ENCODE measurements around the gene C1QL1. TPM values are rescaled to one million over a fixed set of nuclear protein-coding genes. Genes with fewer than 3 reads are reported as not detected.

The C1QL1 gene
- total RNA-seq, 1 donor from 2014 or later, result not detected

- Histone ChIP-seq H3K36me3 (no peaks in the 10 kb centered on the region), H3K4me1 (no peaks in the 10 kb centered on the region), H3K4me3 (no peak overlapping the region), H3K9me3 (peaks cover 10% of the 10 kb centered on the region), H3K27ac (no peak overlapping the region), H3K27me3 (ENCODE audit: low read depth) (peaks cover 11% of the 10 kb centered on the region)
- TF ChIP-seq CTCF (IDR thresholded peaks at IDR 0.05), result no peak
- ATAC-seq, result no peak
- no peak for DNase-seq
- intact Hi-C loops (cut with DNase I), result no loop called here
Observed at GRCh38 chr17:44996304-44996703, 28.2 kb upstream of the C1QL1 start.

- DNase-seq (no peak), ATAC-seq (no peak)
- Histone ChIP-seq H3K4me1 (no peaks in the 10 kb centered on the region), H3K9me3 (peaks cover 10% of the 10 kb centered on the region), H3K4me3 (no peak overlapping the region), H3K27ac (no peak overlapping the region), H3K36me3 (no peaks in the 10 kb centered on the region), H3K27me3 (ENCODE audit: low read depth) (peaks cover 11% of the 10 kb centered on the region)
- no peak for TF ChIP-seq CTCF (IDR thresholded peaks at IDR 0.05)
- intact Hi-C loops (cut with DNase I), result no loop called here
Observed at GRCh38 chr17:44995436-44996001, 27.4 kb upstream of the C1QL1 start.

DNA sequence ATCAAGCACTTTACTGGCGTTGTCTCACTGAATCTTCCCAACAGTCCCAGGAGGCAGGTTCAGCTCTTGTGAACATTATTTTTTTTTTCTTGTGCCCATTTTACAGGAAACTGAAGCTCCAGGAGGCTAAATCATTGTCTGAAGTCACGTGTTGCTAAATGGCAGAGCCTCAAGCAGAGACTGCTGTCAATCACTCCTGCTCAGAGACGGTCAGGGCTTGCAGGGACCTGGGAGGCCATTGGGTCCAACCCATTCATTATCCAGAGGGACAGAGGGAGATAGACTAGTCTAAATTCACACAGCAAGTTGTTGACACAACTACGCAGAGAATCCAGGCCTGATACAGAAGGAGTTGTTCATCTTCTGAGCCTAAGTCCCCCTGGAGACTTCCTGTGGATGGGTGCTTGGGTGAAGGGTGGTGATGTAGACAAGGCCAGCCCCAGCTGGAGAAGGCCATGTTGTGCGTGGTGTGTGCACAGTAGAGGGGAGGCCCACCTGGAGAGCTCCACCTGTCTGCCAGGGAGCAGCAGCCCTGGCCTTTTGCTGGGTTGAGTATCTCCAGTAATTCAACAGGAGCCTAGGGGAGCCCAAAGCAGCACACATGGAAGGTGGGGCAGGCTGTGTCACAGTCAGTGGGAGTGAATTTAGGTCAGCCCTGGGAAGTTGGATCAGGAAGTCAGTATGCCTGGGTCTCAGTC is 24.3 kb upstream of the C1QL1 start:
- H3K27me3 ChIP-seq (ENCODE audit: low read depth), result peaks cover 27% of the 10 kb centered on the region

GRCh38 chr17:44990994-44991393 is 22.9 kb upstream of the C1QL1 start:
- DNase-seq (no peak), ATAC-seq (no peak)
- H3K36me3 ChIP-seq, result no peaks in the 10 kb centered on the region
- no peaks in the 10 kb centered on the region for H3K9me3 ChIP-seq
- no peak overlapping the region for H3K4me3 ChIP-seq
- H3K27ac ChIP-seq, result no peak overlapping the region
- intact Hi-C loops (cut with DNase I), result no loop called here
- H3K4me1 ChIP-seq, result no peaks in the 10 kb centered on the region
- no peak for TF ChIP-seq CTCF (IDR thresholded peaks at IDR 0.05)
- peaks cover 34% of the 10 kb centered on the region for H3K27me3 ChIP-seq (ENCODE audit: low read depth)

More for the DNA sequence above, 24.3 kb upstream of the C1QL1 start:
- DNase-seq, result no peak
- H3K4me3 ChIP-seq, result no peak overlapping the region
- H3K36me3 ChIP-seq, result no peaks in the 10 kb centered on the region
- intact Hi-C loops (cut with DNase I), result no loop called here
- H3K27ac ChIP-seq, result no peak overlapping the region
- TF ChIP-seq CTCF (IDR thresholded peaks at IDR 0.05), result no peak
- H3K9me3 ChIP-seq, result no peaks in the 10 kb centered on the region
- ATAC-seq, result no peak
- no peaks in the 10 kb centered on the region for H3K4me1 ChIP-seq

DNA sequence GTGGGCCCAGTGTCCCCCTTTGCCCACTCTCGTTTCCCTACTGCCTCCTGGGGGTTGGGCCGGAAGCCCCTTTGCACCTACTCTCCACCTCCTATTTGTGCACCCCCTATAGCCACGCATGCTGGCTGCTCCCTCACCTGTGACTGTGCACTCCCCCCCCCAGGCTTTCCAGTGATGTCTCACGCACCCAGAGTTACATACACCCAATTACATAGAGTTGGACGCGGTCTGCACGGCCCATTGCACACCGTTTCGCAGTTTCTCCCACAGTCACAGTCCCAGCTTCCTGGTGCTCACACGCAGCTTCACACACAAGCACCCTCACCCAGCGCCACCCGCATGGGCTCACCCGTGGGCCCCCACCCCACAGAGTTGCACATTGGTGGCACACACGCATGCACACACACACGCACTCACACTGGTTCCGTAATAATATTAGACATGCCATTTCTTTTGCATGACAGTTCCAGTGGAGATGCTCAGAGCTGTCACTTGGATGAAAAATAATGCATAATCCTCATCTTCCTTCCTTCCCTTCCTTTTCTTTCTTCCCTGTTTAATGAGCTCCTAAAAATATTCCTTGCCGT is 21.5 kb upstream of the C1QL1 start:
- DNase-seq (no peak), ATAC-seq (no peak)
- intact Hi-C loops (cut with DNase I), result no loop called here
- H3K36me3 ChIP-seq, result no peaks in the 10 kb centered on the region
- peaks cover 34% of the 10 kb centered on the region for H3K27me3 ChIP-seq (ENCODE audit: low read depth)
- H3K27ac ChIP-seq, result no peak overlapping the region
- no peak for TF ChIP-seq CTCF (IDR thresholded peaks at IDR 0.05)
- H3K9me3 ChIP-seq, result no peaks in the 10 kb centered on the region
- no peak overlapping the region for H3K4me3 ChIP-seq
- no peaks in the 10 kb centered on the region for H3K4me1 ChIP-seq

Data from lower lobe of right lung (tissue), 2 donors.